KMS-11 (cell line): ENCODE data around the gene ABCA3.

ENCODE experiments used
- H2AFZ ChIP-seq: fragments of 200-600 bp; sonication (generic); 2 replicates; pipeline ENCODE4 v1.6.1; 2016; ENCODE audit warnings: antibody characterized with exemption, mixed run types, low read depth
- H3K27ac ChIP-seq: fragments of 200-600 bp; sonication (generic); 2 replicates; pipeline ENCODE4 v1.6.1; 2016; ENCODE audit warnings: mild to moderate bottlenecking, mixed run types
- H3K27me3 ChIP-seq: fragments of 200-600 bp; sonication (generic); 2 replicates; pipeline ENCODE4 v1.6.1; 2017; ENCODE audit warnings: mild to moderate bottlenecking, low read depth, mixed run types, moderate library complexity; ENCODE audit not compliant: insufficient read depth
- H3K36me3 ChIP-seq: fragments of 200-600 bp; sonication (generic); 2 replicates; pipeline ENCODE4 v1.6.1; 2017; ENCODE audit warnings: mild to moderate bottlenecking, mixed run types; ENCODE audit not compliant: insufficient read depth
- H3K4me1 ChIP-seq: fragments of 200-600 bp; sonication (generic); 2 replicates; pipeline ENCODE4 v1.6.1; 2016; ENCODE audit warnings: mild to moderate bottlenecking, low read depth, mixed run types; ENCODE audit not compliant: poor library complexity, severe bottlenecking
- H3K4me2 ChIP-seq: fragments of 200-600 bp; sonication (generic); 2 replicates; pipeline ENCODE4 v1.7.0; 2016; ENCODE audit warnings: mild to moderate bottlenecking, mixed run types
- H3K4me3 ChIP-seq: fragments of 200-600 bp; sonication (generic); IDR thresholded peaks from 2 replicates; pipeline ENCODE4 v1.6.1; 2017; ENCODE audit warnings: low read depth, low read length, mixed read lengths; ENCODE audit not compliant: insufficient read depth
- H3K79me2 ChIP-seq: fragments of 200-600 bp; sonication (generic); 2 replicates; pipeline ENCODE4 v1.6.1; 2016; ENCODE audit warnings: low read depth, mixed run types; ENCODE audit not compliant: insufficient read depth
- H3K9ac ChIP-seq: fragments of 200-600 bp; sonication (generic); 2 replicates; pipeline ENCODE4 v1.6.1; 2016; ENCODE audit warnings: mild to moderate bottlenecking, mixed run types
- H4K20me1 ChIP-seq: fragments of 200-600 bp; sonication (generic); 2 replicates; pipeline ENCODE4 v1.6.1; 2016; ENCODE audit warnings: mild to moderate bottlenecking, mixed run types; ENCODE audit not compliant: insufficient read depth
- CTCF ChIP-seq: fragments of 200-600 bp; sonication (generic); conservative IDR thresholded peaks from 2 replicates; pipeline ENCODE4 v1.6.1; 2017; ENCODE audit warnings: low read depth, mild to moderate bottlenecking, antibody characterized with exemption, low read length, moderate library complexity, mixed read lengths

ABCA3 gene

GRCh38 chr16:2235234-2235651 lies 105.3 kb downstream of the ABCA3 start:
- no peaks in the 10 kb centered on the region for H3K4me1 ChIP-seq
- H3K27me3 ChIP-seq = no peaks in the 10 kb centered on the region
- no peaks in the 10 kb centered on the region for H4K20me1 ChIP-seq
- H3K9ac ChIP-seq = no peak overlapping the region
- H3K79me2 ChIP-seq = no peaks in the 10 kb centered on the region
- no peak overlapping the region for H3K4me3 ChIP-seq
- no peak overlapping the region for H3K27ac ChIP-seq
- no peak for TF ChIP-seq CTCF
- H3K4me2 ChIP-seq = no peak overlapping the region
- H3K36me3 ChIP-seq = 0 out of 2 replicates have a peak, but pooled peaks cover 4% of the 10 kb centered on the region
- H2AFZ ChIP-seq = no peak overlapping the region

GRCh38 chr16:2234813-2235170 lies 105.7 kb downstream of the ABCA3 start:
- Histone ChIP-seq H3K4me2 (no peak overlapping the region), H3K36me3 (0 out of 2 replicates have a peak, but pooled peaks cover 4% of the 10 kb centered on the region), H3K27me3 (no peaks in the 10 kb centered on the region), H3K4me3 (no peak overlapping the region), H3K27ac (no peak overlapping the region), H2AFZ (no peak overlapping the region), H3K79me2 (no peaks in the 10 kb centered on the region), H3K4me1 (no peaks in the 10 kb centered on the region), H3K9ac (no peak overlapping the region), H4K20me1 (no peaks in the 10 kb centered on the region)
- TF ChIP-seq CTCF = no peak

GRCh38 chr16:2233872-2234812 lies 106.4 kb downstream of the ABCA3 start:
- no peak overlapping the region for H3K4me3 ChIP-seq
- no peak for TF ChIP-seq CTCF
- no peak overlapping the region for H2AFZ ChIP-seq
- H4K20me1 ChIP-seq = no peaks in the 10 kb centered on the region
- no peak overlapping the region for H3K4me2 ChIP-seq
- no peaks in the 10 kb centered on the region for H3K79me2 ChIP-seq
- 0 out of 2 replicates have a peak, but pooled peaks cover 4% of the 10 kb centered on the region for H3K36me3 ChIP-seq
- H3K27me3 ChIP-seq = no peaks in the 10 kb centered on the region
- no peaks in the 10 kb centered on the region for H3K4me1 ChIP-seq
- no peak overlapping the region for H3K9ac ChIP-seq
- H3K27ac ChIP-seq = no peak overlapping the region

- Histone ChIP-seq H3K4me2 (no peak overlapping the region), H3K9ac (no peak overlapping the region)
These were observed 107.3 kb downstream of the ABCA3 start for GRCh38 chr16:2233046-2233775.

More at GRCh38 chr16:2233046-2233775, 107.3 kb downstream of the ABCA3 start:
- H3K27ac ChIP-seq = no peak overlapping the region
- H3K79me2 ChIP-seq = peaks cover under 1% of the 10 kb centered on the region; the same call in 1 of the 2 replicates
- H3K4me3 ChIP-seq = no peak overlapping the region
- 0 out of 2 replicates have a peak, but pooled peaks cover 4% of the 10 kb centered on the region for H3K36me3 ChIP-seq
- no peaks in the 10 kb centered on the region for H3K4me1 ChIP-seq
- no peaks in the 10 kb centered on the region for H4K20me1 ChIP-seq
- H2AFZ ChIP-seq = no peak overlapping the region
- TF ChIP-seq CTCF = no peak
- no peaks in the 10 kb centered on the region for H3K27me3 ChIP-seq
